Esophagus (tissue), 2 donors: ENCODE data around the gene TST. TPM values are rescaled to one million over a fixed set of nuclear protein-coding genes. Genes with fewer than 3 reads are reported as not detected.
A peak's percentile ranks its signal among the peaks of the same experiment; 100 is the strongest.

ENCODE experiments used
- H3K27ac ChIP-seq, 2 donors: one replicate each; pipeline ENCODE4 v1.5.1; 2013; ENCODE audit warnings: low read depth in 2 of 2, mild to moderate bottlenecking in 2 of 2, inconsistent platforms in 1 of 2, low read length in 1 of 2, moderate library complexity in 1 of 2
- H3K27me3 ChIP-seq, 2 donors: one replicate each; pipeline ENCODE4 v1.6.1; 2013; ENCODE audit warnings: low read length in 2 of 2, control low read depth in 1 of 2, mild to moderate bottlenecking in 1 of 2; ENCODE audit not compliant: insufficient read depth in 2 of 2, control insufficient read depth in 1 of 2
- H3K36me3 ChIP-seq, 2 donors: one replicate each; pipeline ENCODE4 v1.6.1; 2013; ENCODE audit warnings: low read length in 1 of 2; ENCODE audit not compliant: control insufficient read depth in 2 of 2, insufficient read depth in 2 of 2
- H3K4me1 ChIP-seq, 2 donors: one replicate each; pipeline ENCODE4 v1.6.1; 2013; ENCODE audit warnings: low read length in 1 of 2; ENCODE audit not compliant: control insufficient read depth in 2 of 2, insufficient read depth in 2 of 2
- H3K4me3 ChIP-seq, 2 donors: one replicate each; pipeline ENCODE4 v1.5.1; 2013; ENCODE audit warnings: low read length in 2 of 2, mild to moderate bottlenecking in 2 of 2, low read depth in 1 of 2, moderate library complexity in 1 of 2
- H3K9me3 ChIP-seq, 2 donors: one replicate each; pipeline ENCODE4 v1.6.1; 2013; ENCODE audit warnings: mild to moderate bottlenecking in 2 of 2, low read depth in 1 of 2, low read length in 1 of 2, moderate library complexity in 1 of 2; ENCODE audit not compliant: control insufficient read depth in 2 of 2, insufficient read depth in 1 of 2
- WGBS, 2 donors: extraction: QIAGEN DNeasy Blood & Tissue Kit; methylation state at CpG; one replicate each; pipeline ENCODE4 v1.1.7; 2013; 5-methylcytosine and 5-hydroxymethylcytosine counted together
- polyA plus RNA-seq, 2 donors: library from polyadenylated mRNA; stranded (reverse); fragments of 200-250 nt; gene quantifications; one replicate each; pipeline ENCODE4 v1.2.3, GENCODE V29; 2013
- donor health status: healthy with polysubstance abuse.
- donor health status: Bipolar disorder and iron deficiency.

The TST gene
- polyA plus RNA-seq, 2 donors = 108 to 140 TPM

GRCh38 chr22:37009490-37009889, 9.8 kb downstream of the TST start:
- WGBS, 2 donors = 88 to 98% methylated on average over 2 of the region's 2 CpGs

GRCh38 chr22:37008365-37008764, 10.9 kb downstream of the TST start:
- Histone ChIP-seq H3K27me3 (no peaks in the 10 kb centered on the region), H3K27ac (no peak overlapping the region), H3K9me3 (peaks cover 0 to 3% of the 10 kb centered on the region in 2 donors), H3K36me3 (no peaks in the 10 kb centered on the region), H3K4me1 (peaks cover 12% of the 10 kb centered on the region in 2 donors), H3K4me3 (no peak overlapping the region)
- WGBS, 2 donors = 71 to 73% methylated on average over 2 of the region's 2 CpGs

More at GRCh38 chr22:37009490-37009889, 9.8 kb downstream of the TST start:
- Histone ChIP-seq H3K4me3 (no peak overlapping the region), H3K27me3 (no peaks in the 10 kb centered on the region), H3K27ac (no peak overlapping the region), H3K4me1 (peaks cover 12% of the 10 kb centered on the region in 2 donors), H3K9me3 (peaks cover 0 to 3% of the 10 kb centered on the region in 2 donors), H3K36me3 (no peaks in the 10 kb centered on the region)

GRCh38 chr22:37007651-37008050, 11.6 kb downstream of the TST start:
- H3K36me3 ChIP-seq = no peaks in the 10 kb centered on the region
- peaks cover 12% of the 10 kb centered on the region in 2 donors for H3K4me1 ChIP-seq
- H3K27ac ChIP-seq = no peak overlapping the region
- 42 to 49% methylated on average over 2 of the region's 2 CpGs for WGBS, 2 donors
- H3K27me3 ChIP-seq = no peaks in the 10 kb centered on the region
- H3K4me3 ChIP-seq = no peak overlapping the region
- peaks cover 0 to 3% of the 10 kb centered on the region in 2 donors for H3K9me3 ChIP-seq

GRCh38 chr22:37002633-37003032, 16.6 kb downstream of the TST start:
- Histone ChIP-seq H3K36me3 (no peaks in the 10 kb centered on the region), H3K27ac (no peak overlapping the region), H3K4me1 (peaks cover 5 to 13% of the 10 kb centered on the region in 2 donors), H3K27me3 (no peaks in the 10 kb centered on the region), H3K4me3 (no peak overlapping the region), H3K9me3 (peaks cover 0 to 5% of the 10 kb centered on the region in 2 donors)
- 57 to 76% methylated on average over 7 of the region's 7 CpGs for WGBS, 2 donors

- H3K9me3 ChIP-seq = peaks cover 0 to 5% of the 10 kb centered on the region in 2 donors
- H3K36me3 ChIP-seq = no peaks in the 10 kb centered on the region
- no peak overlapping the region for H3K4me3 ChIP-seq
- H3K27me3 ChIP-seq = no peaks in the 10 kb centered on the region
- 80 to 83% methylated on average over 12 of the region's 12 CpGs for WGBS, 2 donors
- H3K27ac ChIP-seq = no peak overlapping the region
- H3K4me1 ChIP-seq = peaks cover 5 to 12% of the 10 kb centered on the region in 2 donors
Observed at GRCh38 chr22:37001826-37002225, 17.4 kb downstream of the TST start.

GRCh38 chr22:37000676-37001534, 18.3 kb downstream of the TST start:
- H3K36me3 ChIP-seq = no peaks in the 10 kb centered on the region
- peaks cover 0 to 5% of the 10 kb centered on the region in 2 donors for H3K9me3 ChIP-seq
- H3K27ac ChIP-seq = no peak overlapping the region
- H3K4me1 ChIP-seq = peaks cover 5 to 12% of the 10 kb centered on the region in 2 donors
- H3K4me3 ChIP-seq = no peak overlapping the region
- H3K27me3 ChIP-seq = no peaks in the 10 kb centered on the region
- 73 to 75% methylated on average over 11 of the region's 11 CpGs for WGBS, 2 donors

GRCh38 chr22:36999463-36999862, 19.8 kb downstream of the TST start:
- no peaks in the 10 kb centered on the region for H3K36me3 ChIP-seq
- WGBS, 2 donors = 74 to 75% methylated on average over 4 of the region's 4 CpGs
- no peak overlapping the region for H3K4me3 ChIP-seq
- peaks cover 0 to 2% of the 10 kb centered on the region in 2 donors for H3K9me3 ChIP-seq
- H3K27ac ChIP-seq = peak overlapping the region in 1 of 2 donors; percentile 62
- H3K27me3 ChIP-seq = no peaks in the 10 kb centered on the region
- H3K4me1 ChIP-seq = peaks cover 5 to 12% of the 10 kb centered on the region in 2 donors

GRCh38 chr22:36998620-36999351, 20.5 kb downstream of the TST start:
- no peak overlapping the region for H3K4me3 ChIP-seq
- peaks cover 5 to 12% of the 10 kb centered on the region in 2 donors for H3K4me1 ChIP-seq
- H3K36me3 ChIP-seq = no peaks in the 10 kb centered on the region
- peak overlapping the region in 1 of 2 donors; percentile 62 for H3K27ac ChIP-seq
- H3K27me3 ChIP-seq = no peaks in the 10 kb centered on the region
- WGBS, 2 donors = 73 to 80% methylated on average over 9 of the region's 9 CpGs
- H3K9me3 ChIP-seq = peaks cover 0 to 2% of the 10 kb centered on the region in 2 donors

GRCh38 chr22:36997746-36998145, 21.5 kb downstream of the TST start:
- 76 to 77% methylated on average over 2 of the region's 2 CpGs for WGBS, 2 donors
- no peaks in the 10 kb centered on the region for H3K36me3 ChIP-seq
- H3K4me1 ChIP-seq = peaks cover 5 to 12% of the 10 kb centered on the region in 2 donors
- no peak overlapping the region for H3K4me3 ChIP-seq
- H3K27ac ChIP-seq = no peak overlapping the region
- no peaks in the 10 kb centered on the region for H3K27me3 ChIP-seq
- peaks cover 0 to 2% of the 10 kb centered on the region in 2 donors for H3K9me3 ChIP-seq
